GM19468 (cell line): ENCODE data around the gene ATXN1.
"Not testable (repeated sequence)": the region's sequence is repeated elsewhere in the genome, so short reads cannot be mapped to it uniquely, and the experiment has no call there.

Experiments
- ATAC-seq: cut with Tn5 transposase; IDR thresholded peaks from one replicate; pipeline ENCODE4 v1.9.1; 2021; ENCODE audit warnings: mild to moderate bottlenecking, moderate library complexity, moderate number of reproducible peaks; ENCODE audit not compliant: unreplicated experiment; ENCODE audit errors: extremely low read depth

The ATXN1 gene

GRCh38 chr6:16263464-16264099, 497.7 kb downstream of the ATXN1 start:
- not testable (repeated sequence) for ATAC-seq

DNA sequence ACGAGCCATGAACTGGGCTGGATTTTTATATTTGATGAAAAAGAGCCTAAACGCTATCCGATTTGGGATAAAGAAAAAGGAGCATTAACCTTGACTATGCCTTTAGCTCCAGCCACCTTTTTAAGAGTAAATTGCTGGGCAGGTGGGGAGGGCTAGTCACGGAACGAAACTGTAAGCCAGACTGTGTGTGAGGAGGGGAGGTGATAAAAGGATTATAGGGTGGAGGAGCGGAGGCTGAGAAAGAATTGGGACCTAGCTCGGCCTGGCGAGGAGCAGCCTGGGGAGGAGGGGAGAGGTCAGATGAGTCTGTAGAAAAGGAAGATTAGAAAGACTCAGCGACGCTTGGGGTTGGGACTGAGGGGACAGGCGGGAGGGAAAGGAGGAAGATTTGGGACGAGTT, 498.5 kb downstream of the ATXN1 start:
- ATAC-seq = not testable (repeated sequence)

DNA sequence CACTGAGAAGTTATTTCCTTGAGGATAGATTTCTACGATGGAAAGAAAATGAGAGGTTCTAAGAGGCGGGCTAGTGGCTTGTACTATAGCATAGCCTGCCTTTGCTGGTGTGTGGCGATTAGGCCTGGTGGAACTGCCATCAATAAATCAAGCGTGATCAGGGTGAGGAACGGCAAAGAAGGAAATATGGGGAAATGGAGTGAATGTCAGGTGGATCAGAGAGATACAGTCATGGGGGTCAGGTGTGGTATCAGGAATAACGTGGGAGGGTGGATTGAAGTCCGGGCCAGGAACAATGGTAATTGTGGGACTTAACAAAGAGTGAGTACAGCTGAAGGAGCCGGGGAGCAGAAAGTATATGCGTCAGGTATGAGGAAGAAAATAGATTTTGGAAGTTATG, 500.7 kb downstream of the ATXN1 start:
- not testable (repeated sequence) for ATAC-seq

DNA sequence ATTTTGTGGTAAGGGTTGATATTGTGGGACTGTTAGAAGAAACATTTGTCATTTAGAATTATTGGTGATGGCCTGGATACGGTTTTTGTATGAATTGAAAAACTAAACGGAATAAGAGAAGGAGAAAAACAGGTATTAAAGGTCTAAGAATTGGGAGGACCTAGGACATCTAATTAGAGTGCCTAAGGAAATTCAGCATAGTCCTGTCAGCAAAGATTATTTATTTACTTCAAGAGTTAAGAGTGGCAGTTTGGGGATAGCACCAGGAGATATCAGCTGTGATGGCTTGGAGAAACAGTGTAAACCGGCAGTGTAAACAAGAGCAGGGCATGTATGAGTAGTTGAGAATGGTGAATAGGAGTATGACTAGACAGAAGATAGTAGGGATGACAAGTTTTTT, 501.7 kb downstream of the ATXN1 start:
- ATAC-seq = not testable (repeated sequence)

DNA sequence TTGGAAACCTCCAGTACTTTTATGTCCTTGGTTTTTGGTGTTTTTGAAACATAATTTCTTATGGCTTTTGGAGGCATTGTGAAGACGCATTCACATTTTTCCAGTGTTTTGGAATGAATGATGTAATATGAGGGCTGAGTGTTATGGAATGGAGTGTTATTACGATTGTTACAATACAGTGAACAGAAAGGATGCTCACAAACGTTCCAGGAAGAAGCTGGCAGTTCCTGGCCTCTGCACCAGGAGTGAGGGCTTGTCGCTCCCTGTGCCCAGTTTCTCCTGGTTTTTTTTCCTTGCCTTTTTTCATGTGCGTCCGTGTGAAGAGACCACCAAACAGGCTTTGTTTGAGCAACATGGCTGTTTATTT, 502.6 kb downstream of the ATXN1 start:
- no peak for ATAC-seq

DNA sequence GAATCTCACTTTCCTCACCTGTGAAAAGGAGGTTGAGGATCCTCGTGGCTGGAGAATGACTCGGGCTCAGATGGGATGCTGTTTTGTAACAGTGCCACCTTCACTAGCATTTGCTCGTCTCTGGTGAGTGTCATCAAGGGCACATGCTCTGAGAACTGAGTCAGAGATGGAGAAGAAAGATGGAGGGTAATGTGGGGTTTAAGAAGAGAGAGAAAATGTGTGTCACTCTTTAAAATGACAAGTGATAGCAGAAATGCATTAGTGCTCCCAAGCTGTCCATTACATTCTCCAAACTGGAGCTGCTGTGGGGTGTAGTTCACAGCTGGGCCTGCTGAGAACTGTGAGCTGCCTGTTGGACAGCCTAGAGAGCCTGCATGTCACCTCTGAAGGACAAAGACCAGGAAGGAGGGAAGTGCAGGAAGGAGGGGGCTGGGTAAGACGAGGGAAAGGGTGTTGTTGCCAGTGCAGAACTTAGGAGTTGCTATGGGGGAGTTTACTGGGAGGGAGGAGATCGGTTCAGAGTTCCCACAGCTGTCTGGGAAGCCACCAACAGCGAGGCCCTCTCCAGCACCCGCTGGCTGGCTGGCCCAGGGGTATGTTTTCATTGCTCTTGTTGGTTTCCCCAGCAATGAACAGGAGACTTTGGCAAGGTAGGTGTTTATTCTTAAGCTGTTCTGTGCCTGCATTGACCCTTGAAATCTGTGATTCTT, 503.1 kb downstream of the ATXN1 start:
- no peak for ATAC-seq

DNA sequence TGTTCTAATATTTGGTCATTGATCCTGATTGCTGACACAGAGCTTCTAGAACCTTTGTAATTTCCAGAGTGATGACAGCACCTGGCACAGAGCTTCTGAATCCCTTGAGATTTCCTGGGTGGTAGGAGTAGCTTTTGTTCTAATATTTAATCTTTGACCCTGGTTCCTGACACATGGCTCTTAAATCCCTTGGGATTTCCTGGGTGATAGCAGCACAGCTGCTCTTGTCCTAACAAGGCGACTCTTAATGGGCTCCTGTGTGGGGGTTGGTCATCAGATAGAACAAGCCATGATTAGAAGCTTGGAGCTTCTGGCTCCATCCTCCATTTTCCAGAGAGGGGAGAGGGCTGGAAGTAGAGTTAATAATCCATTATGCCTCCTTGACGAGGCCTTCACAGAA, 504.5 kb downstream of the ATXN1 start:
- ATAC-seq = no peak

DNA sequence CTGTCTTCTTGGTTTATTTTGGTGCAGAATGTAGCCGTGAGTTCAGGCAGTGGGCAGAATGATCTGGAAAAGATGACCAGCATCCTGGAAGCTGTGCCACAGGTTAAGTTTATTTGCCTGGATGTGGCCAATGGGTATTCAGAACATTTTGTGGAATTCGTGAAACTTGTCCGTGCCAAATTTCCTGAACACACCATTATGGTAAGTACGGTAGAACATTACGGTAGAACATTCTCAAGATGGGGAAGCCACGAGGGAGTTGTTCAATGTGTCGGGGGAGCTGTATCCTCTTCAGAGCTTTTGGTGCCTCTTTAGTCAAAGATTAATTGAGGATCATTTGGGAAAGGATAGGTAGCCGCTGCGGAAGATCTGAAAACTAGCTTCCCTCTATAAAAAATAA, 506.7 kb downstream of the ATXN1 start:
- no peak for ATAC-seq

DNA sequence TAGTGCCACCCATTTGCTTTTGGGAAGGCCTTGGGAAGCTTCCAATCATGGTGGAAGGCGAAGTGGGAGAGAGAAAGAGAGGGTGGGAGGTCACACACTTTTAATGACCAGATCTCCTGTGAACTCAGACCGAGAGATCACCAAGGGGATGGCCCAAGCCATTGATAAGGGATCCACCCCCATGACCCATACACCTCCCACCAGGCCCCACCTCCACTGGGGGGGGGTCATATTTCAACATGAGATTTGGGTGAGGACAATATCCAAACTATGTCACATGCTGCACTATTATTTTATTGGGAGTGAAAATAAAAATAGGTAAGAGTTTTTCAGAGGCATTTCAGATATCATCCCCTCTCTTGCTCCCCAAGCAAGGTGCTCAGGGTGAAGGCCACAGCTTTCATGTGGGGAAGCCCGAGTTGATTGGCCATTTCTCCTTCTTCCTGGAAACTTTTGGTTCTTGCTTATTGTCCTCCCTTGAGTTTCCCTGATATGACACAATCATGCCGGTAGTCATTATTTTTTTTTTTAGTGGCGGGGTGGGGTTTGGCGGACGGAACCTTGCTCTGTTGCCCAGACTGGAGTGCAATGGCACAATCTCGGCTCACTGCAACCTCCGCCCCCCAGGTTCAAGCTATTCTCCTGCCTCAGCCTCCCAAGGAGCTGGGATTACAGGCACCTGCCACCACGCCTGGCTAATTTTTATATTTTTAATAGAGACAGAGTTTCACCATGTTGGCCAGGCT, 507.7 kb downstream of the ATXN1 start:
- ATAC-seq = no peak

GRCh38 chr6:16252686-16253299, 508.5 kb downstream of the ATXN1 start:
- no peak for ATAC-seq

DNA sequence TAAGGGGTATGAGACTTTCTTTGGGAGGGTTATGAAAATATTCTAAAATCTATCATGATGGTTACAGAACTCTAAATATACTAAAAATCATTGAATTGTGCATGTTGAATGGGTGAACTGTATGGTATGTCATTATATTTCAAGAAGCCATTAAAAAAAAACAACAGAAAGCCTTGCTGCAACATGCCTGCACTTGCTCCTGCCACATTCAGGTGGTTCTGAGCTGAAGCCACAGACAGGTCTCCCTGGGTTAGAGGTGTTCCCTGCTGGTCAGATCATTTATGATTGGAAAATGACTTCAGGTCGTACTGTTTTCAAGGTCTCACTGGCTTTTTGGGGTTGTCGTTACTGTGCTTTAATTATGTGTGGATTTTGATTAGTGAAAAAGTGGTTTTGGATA, 509.6 kb downstream of the ATXN1 start:
- ATAC-seq = no peak

GRCh38 chr6:16249971-16250370, 511.3 kb downstream of the ATXN1 start:
- ATAC-seq = no peak
